H1 (cell line): ENCODE measurements around the gene KCTD16. TPM values are rescaled to one million over a fixed set of nuclear protein-coding genes. Genes with fewer than 3 reads are reported as not detected.
A peak's percentile ranks its signal among the peaks of the same experiment; 100 is the strongest.

Experiments
- CTCF ChIA-PET: fragments of 300-600 bp; sonication (Branson Sonifier 250); formaldehyde crosslinking; loops from one replicate; lab custom pipeline; 2021; ENCODE audit not compliant: partially characterized antibody; lab: Charles Lee
- POLR2A ChIA-PET: fragments of 300-600 bp; sonication (Branson Sonifier 250); formaldehyde crosslinking; loops from one replicate; lab custom pipeline; 2021; ENCODE audit warnings: inconsistent platforms; ENCODE audit not compliant: partially characterized antibody; lab: Charles Lee
- DNase-seq, 2 experiments: peaks; one replicate each; pipeline versions ENCODE4 v3.0.0 to v3.0.0-alpha.2; 2010 to 2022; ENCODE audit warnings: low spot score in 2 of 2, low read depth in 1 of 2, mixed read lengths in 1 of 2
- FAIRE-seq: peaks from 2 replicates; lab custom pipeline; 2011; peaks lifted over from hg19 to GRCh38; lab: Jason Lieb, UNC
- H2AFZ ChIP-seq: 2 replicates; pipeline ENCODE4 v1.8.1; 2012; ENCODE audit warnings: low read length, inconsistent platforms
- H2AK5ac ChIP-seq: 2 replicates; pipeline ENCODE4 v1.6.1; 2013; ENCODE audit warnings: low read depth, low read length
- H2BK120ac ChIP-seq: replicated peaks from 2 replicates; pipeline ENCODE3; 2013; ENCODE audit warnings: low read depth, low read length, inconsistent platforms
- H2BK12ac ChIP-seq: 2 replicates; pipeline ENCODE4 v1.6.1; 2013; ENCODE audit warnings: low read depth, low read length
- H2BK15ac ChIP-seq: 2 replicates; pipeline ENCODE4 v1.6.1; 2013; ENCODE audit warnings: low read length
- H2BK20ac ChIP-seq: 2 replicates; pipeline ENCODE4 v1.6.1; 2013; ENCODE audit warnings: low read length
- H2BK5ac ChIP-seq: 2 replicates; pipeline ENCODE4 v1.6.1; 2013; ENCODE audit warnings: low read depth, low read length
- H3K14ac ChIP-seq: 2 replicates; pipeline ENCODE4 v1.6.1; 2013; ENCODE audit warnings: inconsistent platforms; ENCODE audit not compliant: insufficient read length
- H3K18ac ChIP-seq: 2 replicates; pipeline ENCODE4 v1.6.1; 2013; ENCODE audit warnings: low read length; ENCODE audit errors: extremely low read depth
- H3K23ac ChIP-seq: 2 replicates; pipeline ENCODE4 v1.6.1; 2013; ENCODE audit warnings: inconsistent platforms; ENCODE audit not compliant: insufficient read length
- H3K23me2 ChIP-seq: 2 replicates; pipeline ENCODE4 v1.6.1; 2013; ENCODE audit warnings: low read depth, low read length
- H3K27ac ChIP-seq: 2 replicates; pipeline ENCODE4 v1.6.1; 2011; ENCODE audit warnings: low read depth, low read length, inconsistent platforms
- H3K27me3 ChIP-seq, 4 experiments: replicated peaks in 1 of 4; 1 replicate in 1 of 4; 2 replicates in 3 of 4; pipeline versions ENCODE4 v1.6.1 to v1.8.1; 2011 to 2013; ENCODE audit warnings: low read length in 3 of 4, mild to moderate bottlenecking in 3 of 4, inconsistent platforms in 2 of 4, mixed read lengths in 2 of 4, moderate library complexity in 1 of 4; ENCODE audit not compliant: control insufficient read depth in 3 of 4, insufficient read depth in 3 of 4; ENCODE audit errors: extremely low read depth in 1 of 4
- H3K36me3 ChIP-seq, 4 experiments: 2 replicates each; pipeline versions ENCODE4 v1.6.1 to v1.8.1; 2011 to 2013; ENCODE audit warnings: mild to moderate bottlenecking in 4 of 4, low read length in 3 of 4, moderate library complexity in 2 of 4, control low read depth in 1 of 4, inconsistent platforms in 1 of 4; ENCODE audit not compliant: insufficient read depth in 4 of 4, control insufficient read depth in 2 of 4
- H3K4ac ChIP-seq: replicated peaks from 2 replicates; pipeline ENCODE3; 2013; ENCODE audit warnings: low read length, low read depth, mixed read lengths, inconsistent platforms; ENCODE audit not compliant: insufficient read length
- H3K4me1 ChIP-seq, 4 experiments: replicated peaks in 1 of 4; 1 replicate in 1 of 4; 2 replicates in 3 of 4; pipeline versions ENCODE4 v1.6.1 to v1.8.1; 2011 to 2013; ENCODE audit warnings: low read length in 3 of 4, inconsistent platforms in 2 of 4, mixed read lengths in 1 of 4; ENCODE audit not compliant: insufficient read depth in 4 of 4, control insufficient read depth in 3 of 4
- H3K4me2 ChIP-seq, 2 experiments: 2 replicates each; pipeline versions ENCODE4 v1.6.1 to v1.8.1; 2011 to 2013; ENCODE audit warnings: low read depth in 2 of 2, low read length in 2 of 2, control low read depth in 1 of 2, inconsistent platforms in 1 of 2, mild to moderate bottlenecking in 1 of 2; ENCODE audit not compliant: insufficient read depth in 1 of 2
- H3K4me3 ChIP-seq, 4 experiments: fragments of 200-600, 300-600 bp in 1 of 4; sonication (generic), shearing (Covaris generic), sonication (Bioruptor Twin) in 1 of 4; 2 replicates each; pipeline versions ENCODE4 v1.5.1 to v1.8.1; 2011 to 2016; ENCODE audit warnings: low read length in 4 of 4, low read depth in 3 of 4, control low read depth in 2 of 4, inconsistent platforms in 2 of 4, mild to moderate bottlenecking in 2 of 4, mixed read lengths in 1 of 4, moderate library complexity in 1 of 4; ENCODE audit not compliant: insufficient read depth in 2 of 4; ENCODE audit errors: extremely low read depth in 1 of 4
- H3K56ac ChIP-seq: replicated peaks from 2 replicates; pipeline ENCODE3; 2013; ENCODE audit warnings: low read depth, mild to moderate bottlenecking, mixed read lengths, low read length, inconsistent platforms; ENCODE audit not compliant: insufficient read length
- H3K79me1 ChIP-seq: 2 replicates; pipeline ENCODE4 v1.6.1; 2013; ENCODE audit warnings: low read depth, low read length, control low read depth
- H3K79me2 ChIP-seq, 2 experiments: 2 replicates each; pipeline versions ENCODE4 v1.6.1 to v1.8.1; 2012 to 2013; ENCODE audit warnings: low read length in 2 of 2, mild to moderate bottlenecking in 2 of 2, inconsistent platforms in 1 of 2; ENCODE audit not compliant: insufficient read depth in 2 of 2, control insufficient read depth in 1 of 2
- H3K9ac ChIP-seq, 4 experiments: replicated peaks in 1 of 4; 1 replicate in 1 of 4; 2 replicates in 3 of 4; pipeline versions ENCODE4 v1.6.1 to v1.8.1; 2011 to 2013; ENCODE audit warnings: low read depth in 3 of 4, low read length in 3 of 4, control low read depth in 2 of 4, mild to moderate bottlenecking in 2 of 4, moderate library complexity in 2 of 4, inconsistent platforms in 1 of 4; ENCODE audit errors: extremely low read depth in 1 of 4
- H3K9me3 ChIP-seq, 2 experiments: 2 replicates each; pipeline versions ENCODE4 v1.6.1 to v1.8.1; 2012 to 2013; ENCODE audit warnings: mild to moderate bottlenecking in 2 of 2, moderate library complexity in 2 of 2, control low read depth in 1 of 2, inconsistent platforms in 1 of 2, low read depth in 1 of 2, low read length in 1 of 2, mixed read lengths in 1 of 2; ENCODE audit not compliant: insufficient read depth in 2 of 2
- H4K20me1 ChIP-seq, 2 experiments: replicated peaks in 1 of 2; 2 replicates each; pipeline versions ENCODE3 to v1.8.1; 2011 to 2013; ENCODE audit warnings: inconsistent platforms in 2 of 2, low read length in 2 of 2, mild to moderate bottlenecking in 1 of 2; ENCODE audit not compliant: insufficient read depth in 2 of 2, control insufficient read depth in 1 of 2
- H4K5ac ChIP-seq: 2 replicates; pipeline ENCODE4 v1.6.1; 2013; ENCODE audit warnings: low read length, low read depth, mixed read lengths, inconsistent platforms; ENCODE audit not compliant: insufficient read length
- H4K8ac ChIP-seq: 2 replicates; pipeline ENCODE4 v1.8.0; 2013; ENCODE audit warnings: mild to moderate bottlenecking, moderate library complexity, low read length, inconsistent platforms; ENCODE audit not compliant: insufficient read depth; ENCODE audit errors: extremely low read depth
- H4K91ac ChIP-seq: replicated peaks from 2 replicates; pipeline ENCODE3; 2013; ENCODE audit warnings: low read length, mixed read lengths, inconsistent platforms; ENCODE audit not compliant: insufficient read length
- CEBPB ChIP-seq: IDR thresholded peaks from 2 replicates; pipeline ENCODE4 v1.6.1; 2012; ENCODE audit warnings: low read depth, low read length
- GTF2F1 ChIP-seq: IDR thresholded peaks from 2 replicates; pipeline ENCODE4 v1.6.1; 2012; ENCODE audit warnings: low read depth, low read length, improper control_type of control experiment, borderline replicate concordance
- WGBS, 2 experiments: shearing (Covaris generic) in 1 of 2; methylation state at CpG; one replicate each; pipeline versions ENCODE4 v1.1.6 to v1.1.7; 2013 to 2015; ENCODE audit warnings: low lambda C conversion rate in 2 of 2, mixed read lengths in 2 of 2, inconsistent platforms in 1 of 2, low coverage in 1 of 2, missing lambda C conversion rate in 1 of 2; ENCODE audit not compliant: insufficient replicate concordance in 2 of 2, insufficient coverage in 1 of 2, insufficient read length in 1 of 2; ENCODE audit errors: extremely low coverage in 1 of 2, missing lambda C conversion rate in 1 of 2; 5-methylcytosine and 5-hydroxymethylcytosine counted together
- polyA plus RNA-seq, 7 experiments: library from polyadenylated mRNA; depleted of rRNA in 3 of 7; stranded (reverse) in 5 of 7; unstranded in 2 of 7; fragments of >200 nt in 5 of 7; fragments of 200-250 nt in 2 of 7; gene quantifications; 1 replicate in 5 of 7; 2 replicates in 1 of 7; 4 replicates in 1 of 7; pipeline versions ENCODE4 v1.2.1 to v1.2.3, GENCODE V29; 2011 to 2013; ENCODE audit warnings: missing spikeins in 2 of 7, mixed read lengths in 2 of 7
- total RNA-seq: library from RNA; stranded (reverse); fragmentation: NEBNext Ultra II Directional; extraction: Animal tissue kit (Norgen Biotek cat#: 25700); gene quantifications from 2 replicates; pipeline ENCODE4 v1.2.1, GENCODE V29; 2021

Gene KCTD16
- total and polyA plus RNA-seq, 2 of the 8 experiments (the other 6 are each of a cell fraction or from before 2014, with no cell fraction given): 0.03 to 0.24 TPM

DNA sequence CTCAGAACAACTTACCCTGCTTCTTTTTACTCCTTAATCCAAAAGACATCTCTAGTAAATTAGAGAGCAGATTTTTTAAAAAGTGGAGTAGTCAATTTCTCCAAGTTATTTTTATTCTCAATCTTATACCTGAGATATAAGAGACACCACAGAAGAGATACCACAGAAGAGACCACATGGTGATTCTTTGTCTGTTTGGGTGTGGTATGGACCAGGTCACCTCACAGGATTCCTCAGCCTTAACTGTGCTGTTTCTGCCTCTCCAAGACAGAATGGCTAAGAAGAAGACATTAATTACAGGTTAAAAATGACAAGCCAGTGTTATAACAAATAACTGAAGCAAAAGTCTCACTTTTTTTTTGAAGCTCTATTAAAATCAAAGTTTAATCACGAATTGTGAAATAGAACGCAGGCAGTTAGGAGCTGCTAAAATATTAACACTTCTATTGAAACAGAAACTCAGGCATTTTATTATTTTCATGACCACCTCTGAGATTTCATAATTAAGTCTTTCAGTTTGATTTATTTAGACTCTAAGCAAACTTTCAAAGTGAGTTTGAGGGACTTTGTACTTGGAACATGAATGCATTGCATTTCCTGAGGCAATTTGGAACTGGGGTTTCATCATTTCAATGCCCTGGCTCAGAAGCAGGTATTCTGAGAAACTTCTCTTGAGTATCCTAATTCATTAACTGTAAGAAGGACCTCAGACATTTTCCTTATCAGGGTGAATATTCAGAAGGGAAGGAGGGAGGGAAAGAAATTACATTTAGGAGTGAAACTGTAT, 280.7 kb downstream of the KCTD16 start:
- no peak for DNase-seq
- Histone ChIP-seq H3K18ac (no peak overlapping the region), H2AK5ac (no peak overlapping the region), H3K27ac (no peak overlapping the region), H3K9me3 (no peaks in the 10 kb centered on the region), H2BK5ac (no peak overlapping the region), H2BK20ac (no peak overlapping the region), H2AFZ (no peak overlapping the region), H4K5ac (no peak overlapping the region), H3K36me3 (no peaks in the 10 kb centered on the region), H4K8ac (no peak overlapping the region), H3K27me3 (no peaks in the 10 kb centered on the region), H3K9ac (peak overlapping the region in 1 of 4 experiments; percentile 34; a peak in 1 of 7 replicates), H2BK120ac (no peak overlapping the region), H3K4me2 (no peak overlapping the region), H4K91ac (no peak overlapping the region), H3K14ac (no peak overlapping the region), H2BK12ac (no peak overlapping the region), H3K4ac (no peak overlapping the region)
- FAIRE-seq: no peak
- TF ChIP-seq GTF2F1 (no peak), CEBPB (peak; percentile 62; the same call in 1 of the 2 replicates)
- TF ChIP-seq, all 59 proteins: peak for 1
- 93% methylated on average over 2 of the region's 2 CpGs; no CpG with 5 or more reads in 1 of the 2 experiments for WGBS, 2 experiments
- H3K56ac ChIP-seq: no peak overlapping the region
- CTCF ChIA-PET: interaction anchor here (0.9 kb wide), 1 partner anchor 734 kb away, joined by 3 read pairs; no protein-coding TSS in a partner anchor
- no peaks in the 10 kb centered on the region for H3K79me2 ChIP-seq
- no peaks in the 10 kb centered on the region for H4K20me1 ChIP-seq
- no peaks in the 10 kb centered on the region for H3K4me1 ChIP-seq
- POLR2A ChIA-PET: no interaction called here
- H3K79me1 ChIP-seq: no peaks in the 10 kb centered on the region
- no peak overlapping the region for H2BK15ac ChIP-seq
- H3K23me2 ChIP-seq: no peaks in the 10 kb centered on the region
- no peak overlapping the region for H3K23ac ChIP-seq
- no peak overlapping the region for H3K4me3 ChIP-seq
